ENCODE measurements around the gene AKT1S1.
"Not testable (repeated sequence)": the region's sequence is repeated elsewhere in the genome, so short reads cannot be mapped to it uniquely, and the experiment has no call there.

Gene AKT1S1

DNA sequence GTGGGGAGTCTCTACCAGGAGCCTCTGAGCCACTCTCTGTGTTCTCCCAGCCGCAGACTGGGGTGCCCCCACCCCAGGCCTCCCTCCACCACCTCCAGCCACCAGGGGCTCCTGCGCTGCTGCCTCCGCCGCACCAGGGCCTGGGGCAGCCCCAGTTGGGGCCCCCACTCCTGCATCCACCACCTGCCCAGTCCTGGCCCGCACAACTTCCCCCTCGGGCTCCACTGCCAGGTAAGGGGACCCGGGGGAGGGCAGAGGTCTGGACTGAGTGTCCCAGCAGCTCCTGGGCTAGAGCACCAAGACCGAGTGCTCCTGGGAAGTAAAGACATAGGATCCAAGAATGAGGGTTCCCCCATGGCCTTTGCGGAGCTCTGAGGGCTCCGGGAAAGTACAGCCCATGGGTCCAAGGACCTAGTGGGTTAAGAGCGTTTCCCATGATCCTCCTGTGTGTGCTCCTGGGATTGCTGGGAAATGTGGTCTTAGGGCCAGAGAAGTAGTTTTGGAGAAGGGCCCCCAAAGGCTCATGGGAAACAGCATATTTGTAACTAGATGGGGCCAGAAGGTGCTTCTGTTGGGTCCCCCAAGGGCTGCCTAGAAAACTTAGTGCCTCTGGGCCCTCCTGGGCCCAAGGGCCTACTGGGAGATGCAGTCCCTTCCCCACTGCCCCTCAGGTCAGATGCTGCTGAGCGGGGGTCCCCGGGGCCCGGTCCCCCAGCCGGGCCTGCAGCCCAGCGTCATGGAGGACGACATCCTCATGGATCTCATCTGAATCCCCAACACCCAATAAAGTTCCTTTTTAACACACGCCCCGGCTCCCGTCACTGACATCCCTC lies 40.8 kb downstream of the AKT1S1 start:
- DNase-seq (ENCODE audit: low read depth), result no peak

DNA sequence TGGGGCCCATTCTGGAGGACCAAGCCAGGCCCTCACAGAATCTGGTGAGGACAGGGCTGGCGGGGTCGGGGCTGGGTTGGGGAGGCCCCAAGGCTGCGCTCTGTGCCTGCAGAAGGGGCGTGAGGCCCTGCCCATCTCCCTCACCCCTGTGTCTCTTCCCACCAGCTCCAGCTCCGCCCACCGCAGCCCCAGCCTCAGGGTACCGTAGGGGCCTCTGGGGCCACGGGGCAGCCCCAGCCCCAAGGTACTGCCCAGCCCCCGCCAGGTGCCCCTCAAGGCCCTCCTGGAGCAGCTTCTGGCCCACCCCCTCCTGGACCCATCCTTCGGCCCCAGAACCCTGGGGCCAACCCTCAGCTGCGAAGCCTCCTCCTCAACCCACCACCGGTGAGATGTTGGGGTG lies 41.6 kb downstream of the AKT1S1 start:
- no peak for DNase-seq (ENCODE audit: low read depth)

DNA sequence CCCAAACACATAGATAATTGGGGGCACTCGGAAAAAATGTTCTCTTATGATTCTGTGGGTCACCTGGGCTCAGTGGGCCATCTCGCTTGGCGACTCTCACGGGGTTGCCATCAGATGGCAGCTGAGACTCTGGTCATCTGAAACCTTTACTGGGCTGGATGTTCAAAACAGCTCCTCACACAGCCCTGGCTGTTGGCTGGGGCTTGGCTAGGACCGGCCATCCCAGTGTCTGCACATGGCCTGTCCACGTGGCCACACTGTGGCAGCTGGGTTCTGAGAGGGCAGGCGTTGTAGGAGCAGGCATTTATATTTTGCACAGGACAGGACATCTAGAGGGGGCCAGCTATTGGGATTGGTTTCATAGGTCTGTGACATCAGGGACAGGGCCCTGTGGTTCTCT lies 43.6 kb downstream of the AKT1S1 start:
- no peak for DNase-seq (ENCODE audit: low read depth)

DNA sequence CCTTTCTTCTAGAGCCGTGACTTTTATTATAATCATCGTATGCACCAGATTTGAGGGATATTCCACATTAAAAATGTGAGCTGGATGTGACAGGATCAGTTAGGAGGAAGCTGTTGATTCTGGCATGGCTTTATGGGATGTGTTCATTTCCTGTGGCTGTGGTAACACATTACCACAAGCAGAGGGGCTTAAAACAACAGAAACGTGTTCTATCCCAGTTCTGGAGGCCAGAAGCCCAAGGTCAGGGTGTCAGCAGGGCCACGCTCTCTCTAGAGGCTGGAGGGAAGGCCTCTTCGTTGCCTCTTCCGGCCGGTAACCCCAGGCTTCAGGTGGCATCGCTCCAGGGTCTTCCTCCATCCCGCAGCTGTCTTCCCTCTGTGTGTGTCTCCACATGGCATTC lies 44.6 kb downstream of the AKT1S1 start:
- DNase-seq (ENCODE audit: low read depth), result no peak

- no peak for DNase-seq (ENCODE audit: low read depth)
These were observed 45.6 kb downstream of the AKT1S1 start for GRCh38 chr19:49831592-49831991.

DNA sequence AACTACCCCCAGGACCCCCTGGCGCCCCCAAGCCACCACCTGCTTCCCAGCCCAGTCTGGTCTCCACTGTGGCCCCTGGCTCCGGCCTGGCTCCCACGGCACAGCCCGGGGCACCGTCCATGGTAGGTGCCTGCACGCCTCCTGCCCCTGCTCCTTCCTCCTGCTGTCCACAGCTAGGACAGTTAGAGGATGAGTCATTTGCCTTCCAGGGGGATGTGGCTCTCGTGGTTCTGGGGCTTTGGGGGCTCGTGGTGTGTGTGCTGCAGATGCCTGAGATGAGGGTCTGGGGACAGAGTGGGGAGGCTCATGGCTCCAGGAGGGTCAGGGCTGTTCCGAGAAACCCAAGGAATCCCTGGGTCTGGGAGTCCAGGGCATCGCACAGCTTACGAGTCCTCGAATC lies 46.4 kb downstream of the AKT1S1 start:
- no peak for DNase-seq (ENCODE audit: low read depth)

DNA sequence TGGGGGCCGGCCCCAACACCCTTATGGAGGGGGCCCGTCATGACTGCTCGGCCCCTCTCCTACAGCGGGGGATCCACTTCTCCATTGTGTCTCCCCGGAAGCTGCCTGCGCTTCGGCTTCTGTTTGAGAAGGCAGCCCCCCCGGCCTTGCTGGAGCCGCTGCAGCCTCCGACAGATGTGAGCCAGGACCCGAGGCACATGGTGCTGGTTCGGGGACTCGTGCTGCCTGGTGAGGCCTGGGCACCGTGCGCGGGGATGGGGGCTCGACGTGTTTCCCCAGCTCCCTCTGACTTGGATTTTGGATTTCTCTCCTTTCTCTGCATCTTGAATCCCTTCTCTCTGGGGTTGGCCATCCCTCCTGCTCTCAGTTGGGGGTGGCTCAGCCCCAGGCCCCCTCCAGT lies 47.4 kb downstream of the AKT1S1 start:
- no peak for DNase-seq (ENCODE audit: low read depth)

- DNase-seq (ENCODE audit: low read depth), result no peak
These were observed 48.0 kb downstream of the AKT1S1 start for GRCh38 chr19:49829200-49829599.

DNA sequence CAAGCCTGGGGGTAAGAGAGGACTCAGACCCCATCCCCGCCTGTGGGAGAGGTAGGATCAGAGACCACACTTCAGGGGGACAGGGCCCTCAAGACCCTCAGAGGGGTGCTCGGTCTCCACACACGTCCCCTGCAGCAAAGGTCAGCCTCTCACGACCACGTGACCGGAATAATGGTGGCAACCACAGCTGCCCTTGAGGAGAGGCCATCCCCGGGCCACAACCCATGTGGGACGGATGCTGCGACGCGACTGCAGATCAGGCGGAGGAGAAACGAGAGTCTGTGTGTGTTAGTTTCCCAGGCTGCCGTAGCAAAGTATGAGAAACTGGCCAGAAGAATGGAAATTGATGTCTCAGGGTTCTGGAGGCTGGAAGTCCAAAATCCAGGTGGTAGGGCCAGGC lies 50.1 kb downstream of the AKT1S1 start:
- DNase-seq (ENCODE audit: low read depth), result no peak

DNA sequence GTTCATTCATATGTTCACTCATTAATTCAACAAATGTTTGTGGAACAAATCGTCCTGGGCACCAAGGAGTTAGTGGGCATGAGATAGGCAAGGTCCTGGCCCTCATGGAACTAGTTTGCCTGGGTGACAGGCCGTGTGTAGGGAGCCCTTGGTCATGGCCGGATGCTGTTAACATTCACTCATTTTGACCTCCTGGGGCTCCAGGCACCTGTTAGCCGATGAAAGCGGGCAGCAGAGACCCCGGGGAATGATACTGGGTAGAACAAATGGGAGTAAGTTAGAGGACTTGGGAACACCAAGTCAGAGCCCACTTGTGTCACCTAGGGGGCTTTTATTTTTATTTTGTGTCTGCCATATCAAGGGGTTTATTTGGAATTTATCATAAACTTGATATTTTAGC lies 52.5 kb downstream of the AKT1S1 start:
- no peak for DNase-seq (ENCODE audit: low read depth)

DNA sequence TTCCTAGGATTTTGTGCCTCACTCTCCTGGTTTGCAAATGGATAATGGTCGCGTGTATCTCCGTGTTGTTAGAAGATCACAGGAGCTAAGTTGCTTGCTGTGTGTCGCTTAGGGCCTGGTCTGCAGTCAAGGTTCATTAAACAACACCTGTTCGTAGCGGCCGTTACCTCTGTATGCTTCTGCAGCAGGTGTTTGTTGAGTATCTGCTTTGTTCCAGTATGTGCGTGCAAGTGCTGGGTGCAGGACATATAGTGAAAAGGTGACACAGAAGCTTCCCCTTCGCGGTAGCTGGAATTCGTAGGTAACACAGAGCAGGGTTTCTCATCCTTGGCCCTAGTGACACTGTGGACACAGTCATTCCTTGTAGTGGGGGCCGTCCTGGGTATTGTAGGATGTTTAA lies 53.7 kb downstream of the AKT1S1 start:
- no peak for DNase-seq (ENCODE audit: low read depth)

GRCh38 chr19:49820125-49820524 lies 57.0 kb downstream of the AKT1S1 start:
- DNase-seq (ENCODE audit: low read depth), result no peak

DNA sequence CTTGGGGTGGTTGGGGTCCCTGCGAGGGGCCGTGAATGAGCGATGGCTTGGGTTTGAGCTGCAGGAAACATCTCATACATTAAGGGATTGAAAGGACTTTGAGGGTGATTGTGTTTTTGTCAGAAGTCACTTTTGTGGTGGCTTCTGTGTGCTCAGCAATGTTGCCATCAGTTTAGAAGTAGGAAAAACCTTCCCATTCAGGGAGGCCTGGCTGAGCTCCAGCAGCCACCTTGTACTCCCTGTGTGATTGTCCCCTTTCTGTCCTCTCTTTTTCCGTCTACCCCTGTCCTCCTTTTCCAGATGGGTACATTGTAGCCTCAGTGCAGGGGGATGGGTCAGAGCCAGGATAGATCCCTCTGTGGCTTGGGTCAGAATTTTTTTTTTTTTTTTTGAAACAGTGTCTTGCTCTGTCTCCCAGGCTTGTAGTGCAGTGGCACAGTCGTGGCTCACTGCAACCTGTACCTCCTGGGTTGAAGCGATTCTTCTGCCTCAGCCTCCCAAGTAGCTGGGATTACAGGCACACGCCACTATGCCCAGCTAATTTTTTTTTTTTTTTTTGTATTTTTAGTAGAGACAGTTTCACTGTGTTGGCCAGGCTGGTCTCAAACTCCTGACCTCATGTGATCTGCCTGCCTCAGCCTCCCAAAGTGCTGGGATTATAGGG lies 57.6 kb downstream of the AKT1S1 start:
- DNase-seq (ENCODE audit: low read depth), result not testable (repeated sequence)

Data from GM04503 (cell line).